GM19455 (cell line): Measurements from ENCODE around the gene ZNF615.
"Not testable (repeated sequence)": the region's sequence is repeated elsewhere in the genome, so short reads cannot be mapped to it uniquely, and the experiment has no call there.

Source experiments
- ATAC-seq: cut with Tn5 transposase; IDR thresholded peaks from one replicate; pipeline ENCODE4 v1.9.1; 2021; ENCODE audit not compliant: unreplicated experiment

Gene ZNF615

GRCh38 chr19:52007806-52008557, at the start of gene ZNF615:
ZNF615 (minus strand) TSS chr19:52008211; CDS start chr19:52003711, 4,500 bp downstream.
- ATAC-seq: peak; percentile 95

GRCh38 chr19:52056480-52056879, 48.5 kb upstream of the ZNF615 start:
- ATAC-seq: not testable (repeated sequence)

- not testable (repeated sequence) for ATAC-seq
These were observed 43.7 kb upstream of the ZNF615 start for GRCh38 chr19:52051736-52052135.

GRCh38 chr19:52048555-52049501, 40.8 kb upstream of the ZNF615 start, which contains the start of gene ZNF432:
ZNF432 (minus strand) TSS chr19:52048838; CDS start chr19:52046868, 1,970 bp downstream.
- ATAC-seq: peak; percentile 90

- ATAC-seq: no peak
These were observed 31.2 kb upstream of the ZNF615 start for GRCh38 chr19:52039169-52039568.

GRCh38 chr19:52034051-52034728, 26.2 kb upstream of the ZNF615 start:
- ATAC-seq: no peak

- ATAC-seq: peak; percentile 17
These were observed 20.7 kb upstream of the ZNF615 start for GRCh38 chr19:52028780-52029123.

GRCh38 chr19:52028027-52028779, 20.2 kb upstream of the ZNF615 start, which contains the start of gene ZNF614:
ZNF614 (minus strand) TSS chr19:52028379; CDS start chr19:52025745, 2,634 bp downstream.
- ATAC-seq: peak; percentile 86

- not testable (repeated sequence) for ATAC-seq
These were observed 18.4 kb upstream of the ZNF615 start for GRCh38 chr19:52026255-52026990.

- not testable (repeated sequence) for ATAC-seq
These were observed 16.5 kb upstream of the ZNF615 start for GRCh38 chr19:52024478-52024877.

GRCh38 chr19:52022193-52022592, 14.2 kb upstream of the ZNF615 start:
- no peak for ATAC-seq

GRCh38 chr19:52020506-52020905, 12.5 kb upstream of the ZNF615 start:
- ATAC-seq: no peak

GRCh38 chr19:52010674-52011073, 2.7 kb upstream of the ZNF615 start:
- no peak for ATAC-seq

- ATAC-seq: no peak
These were observed 583 bp downstream of the ZNF615 start for GRCh38 chr19:52007451-52007805.

GRCh38 chr19:51994048-51994644, 13.9 kb downstream of the ZNF615 start:
- ATAC-seq: no peak

GRCh38 chr19:51993422-51993821, 14.6 kb downstream of the ZNF615 start:
- no peak for ATAC-seq

GRCh38 chr19:51986309-51987291, 21.4 kb downstream of the ZNF615 start, which contains the start of gene ZNF350:
ZNF350 (minus strand) TSS chr19:51986840; CDS start chr19:51974360, 12,480 bp downstream.
- peak; percentile 81 for ATAC-seq

GRCh38 chr19:51983361-51983760, 24.6 kb downstream of the ZNF615 start:
- no peak for ATAC-seq
